Astrocyte of the spinal cord (primary cell): Measurements from ENCODE around the gene SHOX.
"Not testable (repeated sequence)": the region's sequence is repeated elsewhere in the genome, so short reads cannot be mapped to it uniquely, and the experiment has no call there.

Experiments used
- DNase-seq: peaks from one replicate; pipeline ENCODE4 v3.0.0; 2011; ENCODE audit warnings: low read depth, low spot score
- H3K4me3 ChIP-seq: 2 replicates; pipeline ENCODE4 v1.5.1; 2011; ENCODE audit warnings: low read depth, mild to moderate bottlenecking, low read length, moderate library complexity
- CTCF ChIP-seq: IDR thresholded peaks from 2 replicates; pipeline ENCODE4 v1.5.1; 2012; ENCODE audit warnings: low read depth, mild to moderate bottlenecking, low read length, inconsistent platforms
- in situ Hi-C: cut with HindIII; loops from 2 replicates; pipeline ENCODE4 v1.10.0; 2017; ENCODE audit warnings: low sequenced_read_pairs

Gene SHOX

GRCh38 chrX:618761-619450, 11.7 kb upstream of the SHOX start:
- H3K4me3 ChIP-seq: no peak overlapping the region
- in situ Hi-C loops: no loop called here
- no peak for DNase-seq
- no peak for TF ChIP-seq CTCF

GRCh38 chrX:619451-619811, 11.2 kb upstream of the SHOX start:
- in situ Hi-C loops: no loop called here
- DNase-seq: no peak
- no peak overlapping the region for H3K4me3 ChIP-seq
- TF ChIP-seq CTCF: no peak

GRCh38 chrX:619812-620531, 10.6 kb upstream of the SHOX start:
- TF ChIP-seq CTCF: no peak
- in situ Hi-C loops: no loop called here
- no peak overlapping the region for H3K4me3 ChIP-seq
- no peak for DNase-seq

- in situ Hi-C loops: no loop called here
- DNase-seq: no peak
- no peak for TF ChIP-seq CTCF
- H3K4me3 ChIP-seq: no peak overlapping the region
These were observed 8.7 kb upstream of the SHOX start for GRCh38 chrX:621705-622503.

GRCh38 chrX:622802-623201, 7.8 kb upstream of the SHOX start:
- DNase-seq, H3K4me3 ChIP-seq, in situ Hi-C loops: not testable (repeated sequence)

GRCh38 chrX:623268-623598, 7.4 kb upstream of the SHOX start:
- in situ Hi-C loops: no loop called here
- H3K4me3 ChIP-seq: no peak overlapping the region
- no peak for TF ChIP-seq CTCF
- no peak for DNase-seq
